DMS114 treated with DMSO at 0.1 percent for 48 hours (cell line): ENCODE data around the gene RBMXL3.

Experiments used
- DNase-seq: peaks from one replicate; lab custom pipeline; 2025; ENCODE audit not compliant: unreplicated experiment; lab: John Stamatoyannopoulos, UW

RBMXL3 gene

GRCh38 chrX:115233497-115234455 is 44.6 kb downstream of the RBMXL3 start, which contains the start of gene LRCH2:
TSS of gene LRCH2 (minus strand) at chrX:115234096. CDS start at chrX:115234041, 55 bp downstream.
- DNase-seq = peak; percentile 1

- no peak for DNase-seq
These were observed 45.3 kb downstream of the RBMXL3 start for GRCh38 chrX:115234461-115234860.

- DNase-seq = no peak
These were observed 47.4 kb downstream of the RBMXL3 start for GRCh38 chrX:115236560-115236959.

GRCh38 chrX:115237056-115237455 is 47.8 kb downstream of the RBMXL3 start:
- no peak for DNase-seq
